Right renal cortex interstitium (tissue), 3 donors: ENCODE results near the gene KCNQ2. TPM values are rescaled to one million over a fixed set of nuclear protein-coding genes. Genes with fewer than 3 reads are reported as not detected.

ENCODE experiments used
- DNase-seq, 3 donors: peaks; one replicate each; pipeline ENCODE4 v3.0.0-alpha.2; 2013; ENCODE audit warnings: low read depth in 3 of 3, low spot score in 2 of 3
- polyA plus RNA-seq, 3 donors: library from polyadenylated mRNA; unstranded; fragments of 120-200 nt; gene quantifications; one replicate each; pipeline ENCODE4 v1.2.1, GENCODE V29; 2013; ENCODE audit not compliant: insufficient read length in 3 of 3

KCNQ2 gene
- polyA plus RNA-seq, 3 donors, result 3.9 to 6.1 (median 4.9) TPM

DNA sequence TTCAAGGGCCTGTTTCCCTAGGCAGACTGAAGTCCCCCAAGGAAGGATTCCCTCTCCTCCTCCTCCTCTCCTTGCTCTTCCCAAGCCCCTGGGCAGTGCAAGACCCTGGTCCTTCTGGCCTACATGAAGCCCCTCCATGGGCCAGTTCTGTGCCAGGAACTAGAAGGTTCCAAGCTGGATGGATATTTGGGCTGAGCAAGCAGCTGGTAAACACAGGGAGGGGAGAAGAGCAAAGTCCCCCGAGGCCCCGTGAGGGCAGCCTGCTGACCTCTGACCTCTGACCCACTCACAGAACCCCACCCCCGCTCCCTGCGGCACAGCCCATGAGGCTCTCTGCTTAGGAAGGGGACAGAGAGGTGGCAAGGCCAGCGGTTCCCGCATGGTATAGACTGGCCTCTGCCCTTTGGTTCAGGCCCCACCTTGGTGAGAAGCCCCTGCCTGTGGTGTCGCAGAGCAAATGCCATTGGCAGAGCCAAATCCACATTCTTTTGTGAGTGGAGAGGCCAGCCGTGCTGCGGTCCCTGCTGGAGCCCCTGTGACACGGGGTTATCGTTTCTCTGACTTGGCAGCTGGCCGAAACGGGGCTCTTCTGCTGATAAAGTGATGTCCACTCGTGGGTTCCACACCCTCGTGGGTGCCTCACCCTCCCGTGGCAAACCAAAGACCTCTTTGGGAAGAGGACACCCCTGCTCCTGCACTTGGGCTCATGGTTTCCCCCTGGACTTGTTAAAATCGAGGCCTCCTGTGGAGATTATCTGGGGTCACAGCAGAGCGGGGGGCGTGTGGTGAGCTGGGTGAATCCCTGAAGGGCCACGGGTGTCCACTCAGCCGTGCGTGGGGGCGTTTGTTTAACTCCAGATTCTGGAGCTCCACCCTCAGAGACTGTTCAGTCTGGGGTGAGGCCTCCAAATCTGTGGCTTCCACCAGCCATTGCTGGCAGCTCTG is 109.2 kb downstream of the KCNQ2 start:
- no peak for DNase-seq

DNA sequence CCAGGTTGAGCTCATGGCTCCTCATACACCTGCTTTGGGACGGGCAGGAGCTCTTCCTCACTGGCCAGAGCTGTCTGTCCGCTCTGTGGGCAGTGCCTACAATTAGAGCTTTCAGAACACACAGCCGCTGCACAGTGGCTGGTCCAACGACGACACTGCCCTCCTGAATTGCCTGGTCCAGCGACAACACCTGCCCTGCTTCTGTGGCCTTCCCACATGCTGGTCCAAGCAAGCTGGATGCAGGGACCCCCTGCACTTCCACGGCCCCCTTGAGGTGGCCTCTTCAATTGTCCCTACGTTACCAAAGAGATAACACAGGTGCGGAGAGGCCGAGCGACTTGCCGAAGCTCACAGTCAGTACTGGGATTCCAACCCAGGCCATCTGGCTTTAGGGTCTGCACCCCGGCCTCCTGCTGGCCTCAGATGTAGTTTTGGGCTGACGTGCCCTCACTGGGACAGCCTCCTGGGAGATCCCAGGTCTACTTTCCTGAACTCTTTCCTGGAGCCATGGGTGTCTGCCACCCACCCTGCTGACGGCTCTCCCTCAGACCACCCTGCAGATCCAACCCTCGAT is 109.9 kb downstream of the KCNQ2 start:
- no peak for DNase-seq

- DNase-seq, result no peak
These were observed 110.7 kb downstream of the KCNQ2 start for GRCh38 chr20:63361519-63362435.

- DNase-seq, result no peak
These were observed 111.5 kb downstream of the KCNQ2 start, which contains the start of gene CHRNA4 for GRCh38 chr20:63360850-63361518. Gene CHRNA4, minus strand, starts transcription at chr20:63361349. Its CDS starts 184 bp downstream, at chr20:63361165.

- DNase-seq, result no peak
These were observed 112.3 kb downstream of the KCNQ2 start for GRCh38 chr20:63359937-63360849.

DNA sequence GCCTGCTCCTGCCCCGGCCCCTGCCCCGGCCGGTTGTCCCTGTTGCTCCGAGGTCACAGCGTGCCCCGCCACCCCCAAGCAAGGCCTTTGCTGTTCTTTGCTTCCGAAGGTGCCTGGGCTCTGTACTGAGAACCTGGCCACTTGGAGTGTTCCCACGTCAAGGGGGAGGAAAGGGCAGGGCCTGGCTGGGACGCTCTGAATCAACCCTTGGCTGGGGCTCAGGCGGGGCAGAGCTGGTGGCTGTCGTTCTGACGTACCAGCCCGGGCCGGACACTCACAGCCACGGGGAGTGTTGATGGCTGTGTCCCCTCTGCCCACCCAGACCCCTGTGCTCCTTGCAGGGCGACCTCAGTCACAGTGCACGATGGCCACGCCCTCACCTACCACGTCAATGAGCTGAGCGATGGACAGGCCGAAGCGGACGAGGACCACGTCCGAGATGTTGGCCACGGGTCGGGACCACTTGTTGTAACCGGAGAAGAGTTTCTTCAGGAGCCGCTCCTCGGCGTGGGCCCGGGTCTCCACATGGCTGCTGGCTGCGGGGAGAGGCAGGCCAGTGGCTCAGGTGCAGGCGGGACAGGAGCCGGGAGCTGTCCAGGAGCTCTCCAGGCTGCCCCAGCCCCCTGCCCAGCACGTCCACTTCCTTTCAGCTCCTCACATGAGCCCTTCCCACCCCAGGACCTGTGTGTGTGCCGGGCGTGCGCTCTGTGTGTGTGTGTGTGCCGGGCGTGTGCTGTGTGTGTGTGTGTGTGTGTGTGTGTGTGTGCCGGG is 113.1 kb downstream of the KCNQ2 start:
- no peak for DNase-seq

GRCh38 chr20:63357921-63358905 is 114.2 kb downstream of the KCNQ2 start:
- DNase-seq, result no peak

- no peak for DNase-seq
These were observed 115.2 kb downstream of the KCNQ2 start for GRCh38 chr20:63356931-63357879.

- DNase-seq, result no peak
These were observed 115.9 kb downstream of the KCNQ2 start for GRCh38 chr20:63356511-63356910.

DNA sequence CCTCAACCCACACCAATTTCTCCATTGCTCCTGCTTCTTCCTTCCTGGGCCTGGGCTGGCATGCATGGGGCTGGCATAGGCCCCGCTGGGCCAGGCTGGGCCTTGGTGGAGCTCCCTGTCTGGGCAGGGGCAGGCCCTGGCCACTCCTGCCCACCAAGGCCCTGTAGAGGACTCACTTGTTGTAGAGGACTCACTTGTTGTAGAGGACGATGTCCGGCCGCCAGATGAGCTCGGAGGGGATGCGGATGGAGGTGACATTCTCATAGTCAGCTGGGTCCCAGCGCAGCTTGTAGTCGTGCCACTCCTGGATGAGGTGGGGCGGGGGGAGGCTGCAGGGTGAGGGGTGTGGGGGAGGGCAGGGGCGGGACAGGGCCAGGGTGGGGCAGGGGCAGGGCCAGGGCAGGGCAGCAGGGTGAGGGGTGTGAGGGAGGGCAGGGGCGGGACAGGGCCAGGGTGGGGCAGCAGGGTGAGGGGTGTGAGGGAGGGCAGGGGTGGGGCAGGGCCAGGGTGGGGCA is 116.6 kb downstream of the KCNQ2 start:
- no peak for DNase-seq

DNA sequence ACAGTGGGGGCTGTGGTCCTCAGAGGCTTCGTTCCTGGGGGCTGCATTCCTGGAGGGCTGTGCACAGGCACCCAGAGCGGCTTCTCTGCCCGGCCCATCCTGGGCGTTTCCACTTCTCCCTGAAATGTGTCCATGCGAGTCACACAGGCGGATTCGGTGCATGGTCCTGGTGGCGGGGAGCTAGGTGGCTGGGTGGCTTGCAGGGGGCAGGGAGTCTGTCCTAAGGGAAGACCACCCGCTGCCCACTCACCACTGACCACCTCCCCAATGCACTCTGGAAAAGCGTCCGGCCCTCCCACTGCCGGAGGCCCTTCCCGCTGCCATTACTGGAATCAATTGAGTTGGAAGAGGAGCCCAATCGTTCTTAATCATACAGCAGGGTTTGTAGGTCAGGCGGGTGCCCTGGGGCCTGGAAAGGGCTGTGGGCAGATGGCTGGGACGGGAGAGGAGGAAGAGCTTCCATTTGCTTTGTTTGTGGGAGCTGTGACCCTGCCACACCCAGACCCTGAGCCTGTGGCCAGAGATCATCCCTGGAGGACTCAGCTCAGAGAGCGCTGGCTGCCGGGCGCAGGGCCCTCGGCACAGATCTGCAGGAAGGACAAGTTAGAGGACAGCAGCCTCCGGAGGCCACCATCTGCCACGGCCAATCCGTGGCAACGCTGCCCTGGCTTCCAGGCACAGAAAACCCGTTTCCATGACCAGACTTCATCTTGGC is 117.7 kb downstream of the KCNQ2 start:
- no peak for DNase-seq

DNA sequence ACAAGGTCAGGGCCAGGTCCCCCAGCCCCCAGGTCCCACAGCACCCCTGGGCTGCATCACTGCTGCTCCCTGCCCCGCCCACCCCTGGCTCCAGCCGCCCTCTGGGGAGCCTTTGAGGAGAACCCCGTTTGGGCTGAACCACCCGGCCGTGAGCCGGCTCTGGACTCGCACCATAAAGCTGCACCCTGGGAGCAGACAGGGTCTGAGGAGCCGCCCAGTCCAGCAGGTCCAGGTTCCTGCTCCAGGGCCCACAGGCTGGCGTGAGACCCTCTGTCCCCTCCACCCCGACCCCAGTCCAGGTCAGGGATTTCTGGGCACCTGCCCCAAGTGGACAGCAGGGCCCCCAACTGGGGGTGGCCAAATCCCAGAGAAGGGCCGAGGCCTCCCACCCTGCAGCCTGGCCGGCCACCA is 119.6 kb downstream of the KCNQ2 start:
- no peak for DNase-seq

GRCh38 chr20:63351811-63352591 is 120.5 kb downstream of the KCNQ2 start:
- DNase-seq, result no peak

DNA sequence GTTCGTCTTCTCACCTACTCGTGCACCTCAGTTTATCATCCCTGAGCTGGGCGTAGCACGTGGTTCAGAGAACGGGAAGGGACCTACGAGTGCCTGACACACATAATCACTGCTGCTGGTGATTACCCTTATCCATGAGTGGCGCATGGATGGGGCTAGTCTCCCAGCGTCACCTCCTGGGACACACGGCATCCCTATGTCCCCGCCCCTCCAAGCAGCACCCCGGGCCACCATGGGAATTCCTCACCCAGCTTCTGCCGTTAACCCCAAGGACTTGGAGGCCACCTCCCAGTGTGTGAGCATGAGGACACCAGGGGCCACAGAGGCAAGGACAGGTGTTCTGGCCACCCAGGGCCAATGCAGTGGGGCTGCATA is 121.1 kb downstream of the KCNQ2 start:
- no peak for DNase-seq
